GM12873 (cell line): ENCODE data around the gene CDS2.

Experiments
- CTCF ChIP-seq: IDR thresholded peaks from 2 replicates; pipeline ENCODE4 v1.5.1; 2012; ENCODE audit warnings: low read depth, mild to moderate bottlenecking, moderate library complexity, low read length, control low read depth; ENCODE audit not compliant: insufficient read depth; ENCODE audit errors: missing control alignments

CDS2 gene

GRCh38 chr20:5120185-5120476 lies 6.7 kb upstream of the CDS2 start:
- TF ChIP-seq CTCF: no peak

GRCh38 chr20:5122873-5123260 lies 3.9 kb upstream of the CDS2 start:
- no peak for TF ChIP-seq CTCF

- TF ChIP-seq CTCF: no peak
These were observed 523 bp downstream of the CDS2 start for GRCh38 chr20:5127204-5127858.

GRCh38 chr20:5127859-5128424 lies 1.1 kb downstream of the CDS2 start:
- no peak for TF ChIP-seq CTCF

GRCh38 chr20:5128886-5129285 lies 2.1 kb downstream of the CDS2 start:
- no peak for TF ChIP-seq CTCF

- TF ChIP-seq CTCF: no peak
These were observed 4.7 kb downstream of the CDS2 start for GRCh38 chr20:5131502-5131901.

- TF ChIP-seq CTCF: no peak
These were observed 7.2 kb downstream of the CDS2 start for GRCh38 chr20:5133998-5134397.
